Suppressor macrophage treated with lipopolysaccharide for 1 hour (primary cell): ENCODE results near the gene F12.

ENCODE experiments used
- DNase-seq, 3 donors: peaks; one replicate each; pipeline ENCODE4 v3.0.0-alpha.2; 2020 to 2022

Gene F12

GRCh38 chr5:177409043-177409801 is at the start of gene F12:
TSS of gene F12 (minus strand) at chr5:177409564. CDS start at chr5:177409527, 37 bp downstream.
- DNase-seq: no peak

GRCh38 chr5:177458912-177459350 is 49.6 kb upstream of the F12 start:
- DNase-seq: no peak

DNA sequence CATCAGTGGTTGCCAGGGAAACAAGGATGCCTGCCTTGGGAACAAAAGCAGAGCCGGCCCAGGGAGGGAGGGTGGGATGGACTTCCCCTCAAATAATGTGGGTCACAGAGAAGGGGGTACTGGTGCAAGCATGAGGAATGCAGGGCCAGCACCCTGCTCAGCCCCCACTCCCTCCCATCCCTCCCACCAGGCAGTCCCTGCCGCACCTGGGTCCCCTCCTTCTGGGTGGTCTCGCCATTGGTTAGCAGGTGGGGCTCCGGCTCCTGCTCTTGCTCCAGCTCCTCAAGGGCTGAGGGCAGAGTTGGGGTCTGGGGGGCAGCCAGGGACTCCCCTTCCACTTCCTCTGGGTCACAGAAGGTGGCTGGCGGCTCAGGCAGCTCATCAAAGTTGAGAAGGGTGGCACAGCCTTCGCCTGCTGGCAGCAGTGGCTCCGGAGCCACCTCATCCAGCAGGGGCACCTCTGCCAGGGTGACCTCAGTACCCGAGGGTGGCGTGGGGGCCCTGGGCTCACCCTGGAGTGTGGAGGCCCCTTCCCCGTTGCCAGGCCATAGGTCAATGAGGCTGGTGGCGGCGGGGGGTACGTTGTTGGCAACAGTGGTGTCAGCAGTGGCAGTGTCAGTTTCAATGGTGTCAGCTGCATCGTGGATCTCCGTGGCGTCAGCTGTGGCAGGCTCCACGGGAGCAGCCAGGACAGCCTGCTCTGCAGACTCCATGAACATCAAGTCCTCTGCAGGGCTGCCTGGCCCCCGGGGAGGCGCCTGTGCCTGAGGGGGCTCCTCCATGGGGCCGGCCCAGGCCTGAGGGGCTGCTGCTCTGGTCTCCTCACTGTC is 48.7 kb upstream of the F12 start:
- DNase-seq: no peak

- DNase-seq: peak; percentile 94 to 97 (median 94)
Measured at GRCh38 chr5:177456976-177457851, 47.9 kb upstream of the F12 start.

DNA sequence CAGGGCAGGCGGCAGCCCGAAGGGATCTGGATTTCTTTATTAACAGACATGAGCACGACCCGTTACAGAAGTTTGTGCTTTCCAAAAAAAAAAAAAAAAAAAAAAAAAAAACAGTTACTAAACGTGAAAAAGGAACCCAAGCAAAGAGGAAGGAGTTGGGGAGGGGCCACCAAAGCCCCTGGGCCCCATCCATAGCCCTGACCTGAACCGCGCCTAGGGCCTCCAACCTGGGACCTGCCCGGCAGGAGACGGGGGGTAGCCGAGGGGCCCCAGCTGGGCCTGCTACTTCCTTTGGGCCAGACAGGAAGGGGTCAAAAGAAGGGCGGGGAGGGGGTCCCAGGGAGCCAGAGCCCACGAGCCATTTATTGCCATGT is 47.2 kb upstream of the F12 start:
- no peak for DNase-seq

- DNase-seq: peak; percentile 88 to 97 (median 95)
Measured at GRCh38 chr5:177455661-177456590, 46.6 kb upstream of the F12 start.

DNA sequence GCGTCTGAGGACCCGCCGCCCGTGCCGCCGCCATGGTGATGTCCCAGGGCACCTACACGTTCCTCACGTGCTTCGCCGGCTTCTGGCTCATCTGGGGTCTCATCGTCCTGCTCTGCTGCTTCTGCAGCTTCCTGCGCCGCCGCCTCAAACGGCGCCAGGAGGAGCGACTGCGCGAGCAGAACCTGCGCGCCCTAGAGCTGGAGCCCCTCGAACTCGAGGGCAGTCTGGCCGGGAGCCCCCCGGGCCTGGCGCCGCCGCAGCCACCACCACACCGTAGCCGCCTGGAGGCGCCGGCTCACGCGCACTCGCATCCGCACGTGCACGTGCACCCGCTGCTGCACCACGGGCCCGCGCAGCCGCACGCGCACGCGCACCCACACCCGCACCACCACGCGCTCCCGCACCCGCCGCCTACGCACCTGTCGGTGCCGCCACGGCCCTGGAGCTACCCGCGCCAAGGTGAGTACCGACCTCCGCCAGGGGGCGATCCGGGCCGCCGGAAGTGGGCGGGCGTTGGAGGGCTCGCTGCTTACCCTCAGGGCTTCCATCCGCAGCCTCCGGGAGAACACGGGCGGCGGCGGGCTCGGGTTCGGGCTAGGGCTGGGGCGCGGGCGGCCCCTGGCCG is 45.8 kb upstream of the F12 start:
- DNase-seq: peak in 1 of 3 donors; percentile 55

- peak; percentile 95 to 99 (median 97) for DNase-seq
Measured at GRCh38 chr5:177454397-177455035, 45.2 kb upstream of the F12 start.

- DNase-seq: peak in 1 of 3 donors; percentile 50
Measured at GRCh38 chr5:177453852-177454396, 44.6 kb upstream of the F12 start.

DNA sequence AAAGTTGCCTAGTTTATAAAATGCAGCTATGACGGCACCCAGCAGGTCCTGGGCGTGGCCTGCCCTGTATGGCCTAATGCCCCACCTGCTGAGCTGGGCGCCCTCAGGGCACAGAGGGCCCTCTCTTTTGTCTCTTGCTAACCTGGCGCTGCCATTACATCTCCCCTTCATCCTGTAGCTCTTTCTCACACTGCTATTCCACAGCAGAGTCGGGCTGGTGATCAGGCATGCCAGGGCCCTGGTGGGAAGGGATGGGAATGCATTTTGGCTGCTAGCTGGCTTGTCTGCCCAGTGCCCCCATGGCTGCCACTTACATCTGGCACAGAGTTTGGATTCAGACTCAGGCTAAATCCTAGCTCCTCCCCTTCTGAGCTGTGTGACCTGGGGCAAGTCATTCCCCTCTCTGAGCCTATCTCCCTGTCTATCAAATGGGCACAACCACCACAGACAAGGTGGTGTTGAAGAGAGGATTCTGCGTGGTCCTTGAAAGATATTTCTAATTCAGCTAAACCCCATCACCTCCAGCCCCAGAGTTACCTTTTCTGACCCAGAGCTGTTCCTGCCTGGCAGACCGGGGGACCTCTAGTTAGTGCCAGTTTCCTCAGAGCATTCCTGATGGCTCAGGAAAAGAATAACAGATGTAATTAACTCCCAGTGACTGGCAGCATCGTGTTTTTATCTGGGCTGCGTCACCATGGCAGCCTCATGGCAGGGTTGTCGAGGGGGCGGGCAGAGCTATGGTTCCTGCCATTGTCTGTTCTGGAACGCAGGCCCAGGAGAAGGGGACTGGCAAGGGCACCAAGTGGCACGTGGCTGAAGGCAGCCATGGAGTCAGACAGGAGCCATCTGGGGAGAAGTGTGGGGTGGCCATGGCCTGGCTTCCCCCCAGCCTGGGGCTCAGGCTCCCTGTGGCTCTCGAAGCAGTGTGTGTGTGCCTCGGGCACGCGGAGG is 43.6 kb upstream of the F12 start:
- DNase-seq: no peak

DNA sequence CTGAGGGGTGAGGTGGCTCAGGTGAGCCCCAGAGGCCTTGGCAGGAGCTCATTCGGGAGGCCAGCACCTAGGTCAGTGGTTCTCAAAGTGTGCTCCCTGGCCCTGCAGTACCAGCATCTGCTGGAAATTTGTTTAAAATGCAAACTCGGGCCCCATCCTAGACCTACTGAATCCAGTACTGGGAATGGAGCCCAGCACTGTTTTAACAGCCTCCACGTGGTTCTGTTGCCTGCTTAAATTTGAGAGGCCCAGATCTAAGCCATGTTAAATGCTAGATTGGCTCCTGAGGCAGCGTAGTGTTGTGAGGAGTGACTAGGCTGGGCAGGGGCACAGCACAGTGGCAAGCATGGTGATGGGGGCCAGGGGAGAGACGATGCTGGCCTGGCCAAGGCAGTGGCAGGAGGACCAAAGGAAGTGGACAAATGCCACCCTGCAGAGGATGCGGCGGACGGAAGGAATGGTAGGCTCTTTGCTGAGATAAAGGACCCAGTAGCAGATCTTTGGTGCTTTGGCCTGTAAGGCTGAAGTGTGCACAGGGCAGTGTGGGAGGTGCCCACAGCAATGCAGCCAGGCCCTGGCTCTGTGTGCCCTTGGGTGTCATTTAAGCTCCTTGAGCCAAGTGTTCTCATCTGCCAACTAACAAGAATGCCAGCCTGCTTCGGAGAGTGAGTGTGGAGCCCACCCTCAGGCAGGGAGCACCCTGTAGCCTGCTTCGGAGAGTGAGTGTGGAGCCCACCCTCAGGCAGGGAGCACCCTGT is 41.5 kb upstream of the F12 start:
- DNase-seq: no peak

- no peak for DNase-seq
Measured at GRCh38 chr5:177449140-177450061, 40.0 kb upstream of the F12 start.

DNA sequence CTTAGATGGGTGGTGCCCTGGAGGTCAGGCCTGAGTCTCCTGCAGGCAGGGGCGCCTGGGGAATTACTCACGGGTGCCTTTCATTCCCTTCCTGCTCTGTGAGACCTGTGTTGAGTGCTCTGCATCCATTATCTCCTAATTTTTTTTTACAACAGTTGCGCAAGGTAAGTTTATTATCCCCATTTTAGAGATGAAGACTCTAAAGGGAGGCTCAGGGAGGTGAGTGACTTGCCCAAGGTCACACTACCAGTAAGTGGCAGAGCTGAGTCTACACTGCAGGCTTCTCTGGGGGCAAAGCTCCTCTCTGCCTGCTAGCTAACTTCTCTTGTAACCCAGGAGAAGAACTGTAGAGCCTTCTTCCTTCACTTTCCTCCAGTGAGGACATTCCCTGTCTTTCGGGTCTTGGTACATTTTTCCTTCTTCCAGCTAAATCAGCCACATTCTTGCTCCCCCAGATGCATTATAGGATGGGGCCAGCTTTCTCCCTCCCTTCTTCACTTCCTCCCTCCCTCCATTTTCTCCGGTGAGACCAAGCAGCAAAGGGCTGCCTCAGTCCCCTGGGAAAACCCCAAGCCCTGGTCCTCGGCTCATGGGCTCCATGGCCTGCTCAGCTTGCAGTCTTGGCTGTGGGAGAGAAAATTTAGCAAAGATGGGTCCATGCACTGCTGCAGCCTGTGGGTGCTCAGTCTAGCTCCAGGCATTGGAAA is 39.0 kb upstream of the F12 start:
- DNase-seq: no peak

DNA sequence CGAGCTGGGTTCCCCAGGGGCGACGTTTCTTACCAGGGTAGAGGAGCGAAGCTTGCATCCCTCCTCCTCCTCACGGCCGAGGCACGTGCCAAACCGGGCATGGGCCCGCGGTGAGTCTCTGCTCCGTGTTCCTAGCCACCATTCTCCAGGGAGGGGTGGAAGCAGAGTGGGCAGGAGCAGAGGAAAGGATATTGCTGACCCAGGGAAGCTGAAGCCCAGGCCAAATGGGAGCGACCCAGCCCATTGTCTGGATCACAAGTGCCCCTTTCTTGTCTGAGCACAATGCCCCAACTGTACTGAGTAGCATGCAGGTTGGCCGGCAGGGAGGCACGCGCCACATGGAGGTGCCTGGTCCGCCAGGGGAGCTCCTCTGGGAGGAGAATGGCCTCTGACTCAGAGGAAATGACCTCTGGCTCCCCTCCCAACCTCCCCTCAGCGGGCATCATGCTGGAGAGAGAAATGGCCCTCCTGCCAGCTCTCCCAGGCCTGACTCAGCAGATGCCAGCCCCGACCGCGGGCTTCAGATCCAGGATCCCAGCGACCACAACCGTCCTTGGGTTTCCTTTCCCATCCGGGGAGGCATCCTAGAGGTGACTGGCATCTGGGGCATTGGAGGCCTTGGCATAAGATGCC is 38.4 kb upstream of the F12 start:
- peak; percentile 41 to 60 (median 55) for DNase-seq

DNA sequence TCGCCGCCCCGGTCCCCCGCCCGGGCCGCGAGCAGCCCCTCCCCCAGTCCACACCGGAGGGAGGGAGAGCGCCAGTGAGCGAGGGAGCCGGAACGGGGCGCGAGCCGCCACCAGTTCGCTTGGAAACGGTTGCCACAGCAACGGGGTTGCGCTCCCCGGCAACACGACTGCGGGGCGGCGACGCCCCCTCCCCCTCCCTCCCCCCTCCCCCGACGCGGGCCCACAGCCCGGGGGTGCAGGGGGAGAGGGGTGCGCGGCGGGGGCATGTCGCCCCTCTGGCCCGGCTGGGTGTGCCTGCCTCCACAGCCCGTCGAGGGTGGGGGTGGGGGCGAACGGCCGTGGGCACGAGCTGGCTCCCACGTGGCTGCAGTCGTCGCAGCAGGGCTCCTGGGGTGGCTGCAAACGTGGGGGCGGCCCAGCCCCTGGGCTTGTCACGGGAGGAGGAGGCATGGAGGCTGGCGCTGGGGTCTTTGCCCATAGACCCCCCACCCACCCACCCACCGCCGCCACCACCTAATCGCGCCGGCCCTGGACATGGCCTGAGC is 37.8 kb upstream of the F12 start:
- no peak for DNase-seq
